ENCODE results near the gene PLOD2.

The PLOD2 gene

GRCh38 chr3:146152834-146153233, 8.2 kb downstream of the PLOD2 start:
- TF ChIP-seq CTCF (IDR thresholded peaks at IDR 0.05; ENCODE audit: insufficient read depth, low read length), result no peak
- no peak for TF ChIP-seq REST (IDR thresholded peaks at IDR 0.05; ENCODE audit: insufficient replicate concordance, low read depth)
- no peak for TF ChIP-seq GABPA (IDR thresholded peaks at IDR 0.05; ENCODE audit: low read depth)
- TF ChIP-seq SPI1 (IDR thresholded peaks at IDR 0.05; ENCODE audit: borderline replicate concordance, low read depth), result no peak
- TF ChIP-seq POLR2AphosphoS5 (IDR thresholded peaks at IDR 0.05; ENCODE audit: low read depth), result no peak
- no peak for DNase-seq (ENCODE audit: low read depth in 1 of 2, low spot score in 1 of 2)
- peaks cover 3% of the 10 kb centered on the region for H3K27me3 ChIP-seq (ENCODE audit: insufficient read depth, poor library complexity, severe bottlenecking)
- H3K4me3 ChIP-seq (replicated peaks; ENCODE audit: insufficient read depth, low read length), result no peak overlapping the region
- no peak overlapping the region for H3K27ac ChIP-seq (replicated peaks)

GRCh38 chr3:146148468-146148931, 12.5 kb downstream of the PLOD2 start:
- H3K27me3 ChIP-seq (ENCODE audit: insufficient read depth, poor library complexity, severe bottlenecking), result no peaks in the 10 kb centered on the region
- H3K4me3 ChIP-seq (replicated peaks; ENCODE audit: insufficient read depth, low read length), result no peak overlapping the region
- TF ChIP-seq SPI1 (IDR thresholded peaks at IDR 0.05; ENCODE audit: borderline replicate concordance, low read depth) (no peak), GABPA (IDR thresholded peaks at IDR 0.05; ENCODE audit: low read depth) (no peak), POLR2AphosphoS5 (IDR thresholded peaks at IDR 0.05; ENCODE audit: low read depth) (no peak), CTCF (IDR thresholded peaks at IDR 0.05; ENCODE audit: insufficient read depth, low read length) (no peak), REST (IDR thresholded peaks at IDR 0.05; ENCODE audit: insufficient replicate concordance, low read depth) (no peak)
- no peak overlapping the region for H3K27ac ChIP-seq (replicated peaks)
- DNase-seq (ENCODE audit: low read depth in 1 of 2, low spot score in 1 of 2), result no peak

- Histone ChIP-seq H3K27ac (replicated peaks) (no peak overlapping the region), H3K4me3 (replicated peaks; ENCODE audit: insufficient read depth, low read length) (no peak overlapping the region), H3K27me3 (ENCODE audit: insufficient read depth, poor library complexity, severe bottlenecking) (no peaks in the 10 kb centered on the region)
- no peak for TF ChIP-seq REST (IDR thresholded peaks at IDR 0.05; ENCODE audit: insufficient replicate concordance, low read depth)
- TF ChIP-seq SPI1 (IDR thresholded peaks at IDR 0.05; ENCODE audit: borderline replicate concordance, low read depth), result no peak
- TF ChIP-seq CTCF (IDR thresholded peaks at IDR 0.05; ENCODE audit: insufficient read depth, low read length), result no peak
- no peak for TF ChIP-seq GABPA (IDR thresholded peaks at IDR 0.05; ENCODE audit: low read depth)
- DNase-seq (ENCODE audit: low read depth in 1 of 2, low spot score in 1 of 2), result no peak
These were observed 15.3 kb downstream of the PLOD2 start for GRCh38 chr3:146145642-146146041.

All from HL-60 (cell line).